Measurements from ENCODE around the gene SDF4.

SDF4 gene

DNA sequence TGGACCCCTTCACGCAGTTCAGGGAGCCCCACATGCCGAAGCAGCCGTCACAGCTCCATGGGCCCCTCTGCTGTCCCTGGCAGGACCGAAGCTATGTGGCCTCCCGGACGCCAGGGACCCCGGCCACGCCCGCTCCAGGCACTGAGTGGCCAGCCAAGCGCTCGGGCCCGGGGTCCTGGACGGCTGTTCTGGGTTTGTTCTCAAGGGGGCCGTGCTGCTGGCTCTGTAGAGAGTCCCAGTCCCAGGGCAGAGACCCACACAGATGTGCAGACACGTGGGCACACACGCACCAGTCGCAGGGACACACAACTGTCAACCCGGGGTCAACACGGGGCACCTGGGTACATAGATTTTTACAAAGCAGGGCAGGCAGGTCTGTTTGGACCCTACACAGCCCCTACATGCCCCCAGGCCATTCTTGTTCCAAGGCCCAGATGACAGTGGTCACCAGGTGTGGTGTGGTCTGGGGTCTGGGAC lies 6.9 kb upstream of the SDF4 start:
- no peak overlapping the region for H3K4me3 ChIP-seq (replicated peaks in 1 of 2; ENCODE audit: low read depth in 2 of 2, low read length in 2 of 2)
- TF ChIP-seq, protein P1, sequence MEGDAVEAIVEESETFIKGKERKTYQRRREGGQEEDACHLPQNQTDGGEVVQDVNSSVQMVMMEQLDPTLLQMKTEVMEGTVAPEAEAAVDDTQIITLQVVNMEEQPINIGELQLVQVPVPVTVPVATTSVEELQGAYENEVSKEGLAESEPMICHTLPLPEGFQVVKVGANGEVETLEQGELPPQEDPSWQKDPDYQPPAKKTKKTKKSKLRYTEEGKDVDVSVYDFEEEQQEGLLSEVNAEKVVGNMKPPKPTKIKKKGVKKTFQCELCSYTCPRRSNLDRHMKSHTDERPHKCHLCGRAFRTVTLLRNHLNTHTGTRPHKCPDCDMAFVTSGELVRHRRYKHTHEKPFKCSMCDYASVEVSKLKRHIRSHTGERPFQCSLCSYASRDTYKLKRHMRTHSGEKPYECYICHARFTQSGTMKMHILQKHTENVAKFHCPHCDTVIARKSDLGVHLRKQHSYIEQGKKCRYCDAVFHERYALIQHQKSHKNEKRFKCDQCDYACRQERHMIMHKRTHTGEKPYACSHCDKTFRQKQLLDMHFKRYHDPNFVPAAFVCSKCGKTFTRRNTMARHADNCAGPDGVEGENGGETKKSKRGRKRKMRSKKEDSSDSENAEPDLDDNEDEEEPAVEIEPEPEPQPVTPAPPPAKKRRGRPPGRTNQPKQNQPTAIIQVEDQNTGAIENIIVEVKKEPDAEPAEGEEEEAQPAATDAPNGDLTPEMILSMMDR (IDR thresholded peaks at IDR 0.05; ENCODE audit: low read depth, low read length), result no peak
- DNase-seq (ENCODE audit: low read depth in 2 of 2), result no peak

DNA sequence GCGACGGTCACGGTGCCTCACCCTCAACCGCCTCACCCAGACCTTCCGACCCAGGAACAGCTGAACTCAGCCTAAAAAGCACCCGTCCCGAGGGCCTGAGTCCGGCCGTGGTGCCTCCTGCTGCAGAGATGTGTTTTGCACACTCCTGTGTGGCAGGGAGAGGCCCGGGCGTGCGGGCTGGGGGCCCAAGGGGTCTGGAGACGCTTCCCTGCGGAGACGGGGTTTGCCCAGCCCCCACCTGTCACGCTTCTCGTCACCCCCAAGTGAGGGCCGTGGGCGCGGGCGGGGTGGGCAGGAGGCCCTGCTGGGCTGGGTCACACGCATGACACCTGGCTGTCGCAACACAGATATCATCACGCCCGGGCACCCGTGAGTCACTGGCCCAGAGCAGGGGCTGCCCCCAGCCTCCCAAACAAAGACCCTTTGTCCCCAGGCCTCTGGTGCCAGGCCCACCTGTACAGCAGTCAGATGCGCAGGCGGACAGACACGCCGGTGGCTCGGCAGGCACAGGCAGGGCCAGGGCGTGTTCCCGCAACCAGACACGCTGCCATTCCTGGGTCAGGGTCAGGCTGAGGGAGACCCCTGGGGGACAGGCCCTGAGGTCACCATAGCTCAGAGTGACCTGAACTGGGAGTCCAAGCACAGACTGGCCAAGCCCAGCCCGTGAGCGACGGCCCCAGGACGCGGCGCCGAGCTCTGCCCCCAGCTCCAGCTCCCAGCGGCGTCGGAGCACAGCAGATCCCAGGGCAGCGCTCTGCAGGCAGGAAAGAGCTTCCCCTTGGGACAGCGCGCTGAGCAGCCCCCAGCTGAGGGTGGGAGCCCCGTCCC lies 6.3 kb upstream of the SDF4 start:
- no peak for DNase-seq (ENCODE audit: low read depth in 2 of 2)
- H3K4me3 ChIP-seq (replicated peaks in 1 of 2; ENCODE audit: low read depth in 2 of 2, low read length in 2 of 2), result no peak overlapping the region
- TF ChIP-seq, protein P1 (IDR thresholded peaks at IDR 0.05; ENCODE audit: low read depth, low read length), result no peak

DNA sequence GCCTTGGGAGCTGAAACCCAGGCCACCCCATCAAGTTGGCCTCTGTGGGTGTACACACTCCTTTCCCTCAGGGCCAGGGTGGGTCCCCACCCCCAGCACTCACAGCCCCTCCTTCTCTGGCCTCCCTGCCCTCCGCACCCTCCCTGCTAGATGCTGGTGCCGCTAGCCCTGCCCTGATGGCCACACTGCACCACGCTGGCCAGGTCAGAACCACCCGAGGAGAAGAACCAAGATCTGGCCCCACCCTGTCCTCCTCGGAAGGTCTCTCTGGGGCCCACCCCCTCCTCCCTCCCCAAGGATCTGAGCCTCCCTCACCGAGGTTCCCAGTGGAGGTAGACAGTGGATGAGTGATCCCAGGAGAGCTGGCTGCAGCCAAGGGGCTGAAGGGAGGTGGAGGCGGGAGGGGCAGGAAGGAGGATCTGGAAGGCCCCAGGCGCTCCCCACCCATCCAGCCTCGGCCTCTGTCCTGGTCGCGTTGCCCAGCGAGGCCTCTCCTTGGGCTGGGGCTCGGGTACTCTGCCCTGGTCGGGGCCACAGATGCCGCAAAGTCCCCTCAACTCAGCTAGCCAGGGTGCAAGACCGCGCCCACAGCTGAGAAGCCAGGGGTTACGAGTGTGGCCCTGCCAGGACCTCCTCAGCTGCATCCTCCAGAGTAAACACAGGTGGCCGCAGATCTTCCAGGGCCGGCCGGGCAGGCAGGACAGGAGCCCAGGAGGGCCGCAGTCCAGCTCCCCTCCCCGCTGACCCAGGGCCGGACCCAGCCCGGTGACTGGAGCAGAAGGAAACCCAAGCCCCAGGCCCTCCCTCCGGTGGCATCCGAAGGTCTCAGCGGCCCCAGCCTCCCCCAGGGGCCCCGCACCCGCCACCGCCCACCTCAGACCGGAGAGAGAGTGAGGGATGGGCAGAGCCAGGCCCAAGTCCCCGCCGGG lies 5.4 kb upstream of the SDF4 start:
- TF ChIP-seq, protein P1 (IDR thresholded peaks at IDR 0.05; ENCODE audit: low read depth, low read length), result no peak
- H3K4me3 ChIP-seq (replicated peaks in 1 of 2; ENCODE audit: low read depth in 2 of 2, low read length in 2 of 2), result no peak overlapping the region
- no peak for DNase-seq (ENCODE audit: low read depth in 2 of 2)

DNA sequence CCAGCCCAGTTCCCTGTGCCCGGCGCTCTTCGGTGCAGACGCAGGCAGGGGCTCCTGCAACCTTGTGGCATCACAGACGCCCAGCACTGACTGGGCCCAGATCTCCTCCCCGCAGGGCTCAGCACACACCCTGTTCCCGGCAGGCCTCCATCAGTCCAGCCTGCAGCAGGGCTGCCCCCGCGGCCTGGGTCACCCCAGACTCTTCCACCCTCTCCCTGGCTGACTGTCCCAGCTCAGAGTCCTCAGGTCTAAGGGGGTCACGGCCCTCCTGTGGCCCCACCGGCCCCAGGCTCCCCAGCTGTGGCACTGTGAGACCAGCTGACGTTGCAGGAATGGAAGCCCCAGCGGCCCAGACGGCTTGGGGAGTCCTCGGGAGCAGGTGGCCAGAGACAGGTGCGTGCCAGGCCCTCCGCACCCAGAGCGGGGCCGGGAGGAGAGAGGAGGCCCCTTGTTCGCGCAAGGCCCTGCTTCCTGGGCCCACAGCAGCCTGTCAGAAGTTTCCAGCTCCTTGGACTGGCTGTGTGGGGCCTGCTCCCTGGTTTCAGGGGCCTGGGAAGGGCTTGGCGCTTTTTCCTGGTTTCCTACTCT lies 4.5 kb upstream of the SDF4 start:
- H3K4me3 ChIP-seq (replicated peaks in 1 of 2; ENCODE audit: low read depth in 2 of 2, low read length in 2 of 2), result no peak overlapping the region
- no peak for DNase-seq (ENCODE audit: low read depth in 2 of 2)
- TF ChIP-seq, protein P1 (IDR thresholded peaks at IDR 0.05; ENCODE audit: low read depth, low read length), result no peak

DNA sequence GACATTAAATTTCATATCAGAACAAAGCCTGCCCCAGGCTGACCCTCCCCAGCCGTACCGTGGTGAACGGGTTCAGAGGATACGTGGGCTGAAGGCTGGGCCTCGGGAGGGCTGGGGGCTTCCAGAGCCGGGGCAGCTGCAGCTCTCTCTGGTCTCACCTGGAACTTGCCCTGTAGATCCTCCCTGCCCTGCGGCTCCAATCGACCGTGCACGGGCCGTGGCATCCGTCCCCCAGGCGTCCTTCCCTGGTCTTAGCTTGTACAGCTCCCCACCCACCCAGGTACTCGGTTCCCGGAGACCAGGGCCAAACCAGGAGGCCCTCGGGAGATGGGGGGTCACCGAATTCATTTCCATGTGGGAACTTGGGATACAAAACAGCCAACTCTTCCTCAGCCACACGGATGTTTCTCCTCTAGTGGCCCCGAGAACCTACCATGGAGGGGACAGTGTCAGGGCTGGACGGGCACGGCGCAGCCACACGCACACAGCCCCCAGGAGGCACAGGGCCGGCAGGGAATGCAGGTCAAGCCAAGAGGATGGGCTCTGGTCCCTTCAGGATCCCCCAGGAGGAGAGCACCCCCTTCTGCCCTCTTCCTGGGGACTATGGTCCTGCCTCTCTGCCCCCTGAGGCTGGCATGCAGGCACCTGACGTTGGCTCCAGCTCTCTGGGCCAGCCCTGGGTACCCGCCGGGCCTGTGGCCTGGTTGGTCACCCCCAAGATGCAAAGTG lies 3.4 kb upstream of the SDF4 start:
- no peak overlapping the region for H3K4me3 ChIP-seq (replicated peaks in 1 of 2; ENCODE audit: low read depth in 2 of 2, low read length in 2 of 2)
- TF ChIP-seq, protein P1 (IDR thresholded peaks at IDR 0.05; ENCODE audit: low read depth, low read length), result no peak
- no peak for DNase-seq (ENCODE audit: low read depth in 2 of 2)

All from cardiac fibroblast (primary cell).